Kidney (tissue), 14 donors: Measurements from ENCODE around the gene APOL4. TPM values are rescaled to one million over a fixed set of nuclear protein-coding genes. Genes with fewer than 3 reads are reported as not detected.

Experiments
- DNase-seq, 5 donors: peaks; one replicate each; pipeline ENCODE4 v3.0.0-alpha.2; 2013 to 2020
- FAIRE-seq: peaks from 2 replicates; lab custom pipeline; 2012; peaks lifted over from hg19 to GRCh38; lab: Jason Lieb, UNC
- H3K27ac ChIP-seq, 2 donors: one replicate each; pipeline ENCODE4 v1.7.0; 2013; ENCODE audit warnings: low read depth in 2 of 2, low read length in 2 of 2, inconsistent platforms in 1 of 2
- H3K27me3 ChIP-seq: one replicate; pipeline ENCODE4 v1.7.1; 2013; ENCODE audit warnings: low read length, inconsistent platforms; ENCODE audit not compliant: control insufficient read depth, insufficient read depth
- H3K36me3 ChIP-seq, 3 donors: one replicate each; pipeline versions ENCODE4 v1.7.0 to v1.7.1; 2013; ENCODE audit warnings: low read length in 3 of 3, control low read depth in 1 of 3, inconsistent platforms in 1 of 3; ENCODE audit not compliant: insufficient read depth in 3 of 3, control insufficient read depth in 2 of 3
- H3K4me1 ChIP-seq, 3 donors: one replicate each; pipeline versions ENCODE4 v1.7.0 to v1.7.1; 2013; ENCODE audit warnings: low read length in 3 of 3, inconsistent platforms in 1 of 3, low read depth in 1 of 3; ENCODE audit not compliant: control insufficient read depth in 2 of 3, insufficient read depth in 2 of 3
- H3K4me3 ChIP-seq, 3 donors: one replicate each; pipeline versions ENCODE4 v1.7.0 to v1.8.1; 2013; ENCODE audit warnings: low read length in 3 of 3, control low read depth in 1 of 3, inconsistent platforms in 1 of 3
- H3K9ac ChIP-seq, 3 donors: one replicate each; pipeline versions ENCODE4 v1.7.0 to v1.7.1; 2013; ENCODE audit warnings: low read length in 3 of 3, control low read depth in 1 of 3, inconsistent platforms in 1 of 3
- H3K9me3 ChIP-seq, 3 donors: one replicate each; pipeline versions ENCODE4 v1.7.0 to v1.7.1; 2013; ENCODE audit warnings: low read length in 3 of 3, control low read depth in 1 of 3, inconsistent platforms in 1 of 3; ENCODE audit not compliant: control insufficient read depth in 2 of 3, insufficient read depth in 1 of 3
- intact Hi-C: fragments of 100-400 bp; cut with DNase I; formaldehyde crosslinking; loops from one replicate; pipeline ENCODE4 v1.11.1; 2022
- polyA plus RNA-seq: library from polyadenylated mRNA; stranded (reverse); fragments of 350-450 nt; fragmentation: Illumina TruSeq; extraction: RNeasy Lipid Tissue Mini Kit (QIAGEN cat#74804); gene quantifications from one replicate; pipeline ENCODE4 v1.2.3, GENCODE V29; 2014; ENCODE audit warnings: low read depth, low replicate concordance; ENCODE audit not compliant: insufficient read depth
- total RNA-seq: library from RNA; stranded (reverse); fragmentation: NEBNext Ultra II Directional; extraction: Animal tissue kit (Norgen Biotek cat#: 25700); gene quantifications from one replicate; pipeline ENCODE4 v1.2.1, GENCODE V29; 2021
- TF ChIP-seq, protein P1 (sequence below): IDR thresholded peaks from 3 replicates; pipeline ENCODE4 v1.5.1; 2012; ENCODE audit warnings: mild to moderate bottlenecking, moderate library complexity, borderline replicate concordance; ENCODE audit not compliant: insufficient read depth; ENCODE audit errors: extremely low read depth
- donor health status: control.
- donor health status: control.
- donor health status: control.
- donor health status: control.
- donor health status: control.
- donor health status: DM: yes; HTN: yes; CAD: no.
- donor health status: Normal renal cell carcinoma (clear cell type).

The APOL4 gene
- total and polyA plus RNA-seq, 2 donors from 2014 or later, result 6.1 to 8.7 TPM

DNA sequence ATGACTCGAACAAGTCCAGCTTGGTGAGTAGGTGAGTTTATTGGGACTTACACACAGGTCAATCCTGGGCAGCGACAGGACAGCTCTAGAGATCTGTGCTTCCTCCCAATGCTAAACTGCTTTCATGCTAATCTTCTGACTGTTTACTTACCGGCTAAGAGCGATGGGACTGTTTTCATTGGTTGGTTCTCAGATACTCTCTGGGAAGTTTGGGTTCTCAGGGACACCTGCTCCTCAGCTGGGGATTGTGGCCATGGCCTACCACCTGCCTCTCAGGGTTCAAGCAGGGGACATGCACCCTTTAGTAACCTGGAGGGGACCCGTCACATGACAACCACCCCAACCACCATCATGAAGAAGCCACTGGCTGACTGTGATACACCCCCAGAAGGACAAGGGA is 24.6 kb upstream of the APOL4 start:
- no peak overlapping the region for H3K9ac ChIP-seq
- DNase-seq (peak in 1 of 5 donors; percentile 15), FAIRE-seq (no peak)
- no peaks in the 10 kb centered on the region for H3K4me1 ChIP-seq
- H3K36me3 ChIP-seq, result peaks cover 2 to 18% (median 3%) of the 10 kb centered on the region in 3 donors
- intact Hi-C loops, result no loop called here
- no peaks in the 10 kb centered on the region for H3K9me3 ChIP-seq
- H3K4me3 ChIP-seq, result no peak overlapping the region
- H3K27me3 ChIP-seq, result no peaks in the 10 kb centered on the region
- no peak overlapping the region for H3K27ac ChIP-seq
- TF ChIP-seq, protein P1, sequence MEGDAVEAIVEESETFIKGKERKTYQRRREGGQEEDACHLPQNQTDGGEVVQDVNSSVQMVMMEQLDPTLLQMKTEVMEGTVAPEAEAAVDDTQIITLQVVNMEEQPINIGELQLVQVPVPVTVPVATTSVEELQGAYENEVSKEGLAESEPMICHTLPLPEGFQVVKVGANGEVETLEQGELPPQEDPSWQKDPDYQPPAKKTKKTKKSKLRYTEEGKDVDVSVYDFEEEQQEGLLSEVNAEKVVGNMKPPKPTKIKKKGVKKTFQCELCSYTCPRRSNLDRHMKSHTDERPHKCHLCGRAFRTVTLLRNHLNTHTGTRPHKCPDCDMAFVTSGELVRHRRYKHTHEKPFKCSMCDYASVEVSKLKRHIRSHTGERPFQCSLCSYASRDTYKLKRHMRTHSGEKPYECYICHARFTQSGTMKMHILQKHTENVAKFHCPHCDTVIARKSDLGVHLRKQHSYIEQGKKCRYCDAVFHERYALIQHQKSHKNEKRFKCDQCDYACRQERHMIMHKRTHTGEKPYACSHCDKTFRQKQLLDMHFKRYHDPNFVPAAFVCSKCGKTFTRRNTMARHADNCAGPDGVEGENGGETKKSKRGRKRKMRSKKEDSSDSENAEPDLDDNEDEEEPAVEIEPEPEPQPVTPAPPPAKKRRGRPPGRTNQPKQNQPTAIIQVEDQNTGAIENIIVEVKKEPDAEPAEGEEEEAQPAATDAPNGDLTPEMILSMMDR, result no peak

DNA sequence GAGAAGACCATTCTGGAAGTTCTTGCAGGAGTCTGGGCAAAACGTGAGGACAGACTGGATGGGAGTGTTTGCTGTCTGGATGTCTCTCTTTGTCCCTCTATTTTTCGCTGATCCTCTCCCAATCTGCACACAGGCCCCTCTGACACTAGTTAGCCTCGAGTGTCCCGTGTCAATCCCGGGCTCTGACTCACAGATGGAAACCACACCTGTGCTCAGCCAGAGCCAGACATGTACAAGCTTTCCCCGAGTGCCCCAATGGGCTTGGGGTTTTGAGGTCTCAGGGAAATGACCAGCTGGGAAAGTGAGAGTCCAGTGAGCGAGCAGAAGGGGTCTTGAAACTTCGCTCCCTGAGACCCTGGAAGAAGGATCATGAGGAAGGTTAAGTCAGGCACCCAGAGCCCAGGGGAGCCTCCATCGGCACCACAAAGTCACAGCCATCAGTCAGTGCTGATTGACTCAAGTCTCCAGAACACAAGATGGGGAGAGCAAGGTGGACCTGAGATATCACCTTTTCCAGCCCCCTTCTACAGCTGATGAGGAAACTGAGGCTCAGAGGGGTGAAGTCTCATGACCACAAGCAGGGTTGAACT is 23.8 kb upstream of the APOL4 start:
- intact Hi-C loops, result no loop called here
- no peaks in the 10 kb centered on the region for H3K27me3 ChIP-seq
- peak in 1 of 5 donors; percentile 19 for DNase-seq
- H3K4me1 ChIP-seq, result peaks cover 0 to 2% (median 0%) of the 10 kb centered on the region in 3 donors
- no peak overlapping the region for H3K27ac ChIP-seq
- H3K36me3 ChIP-seq, result peaks cover under 1 to 15% (median 3%) of the 10 kb centered on the region in 3 donors
- H3K9me3 ChIP-seq, result no peaks in the 10 kb centered on the region
- TF ChIP-seq, protein P1, result no peak
- no peak overlapping the region for H3K4me3 ChIP-seq
- H3K9ac ChIP-seq, result no peak overlapping the region
- no peak for FAIRE-seq

DNA sequence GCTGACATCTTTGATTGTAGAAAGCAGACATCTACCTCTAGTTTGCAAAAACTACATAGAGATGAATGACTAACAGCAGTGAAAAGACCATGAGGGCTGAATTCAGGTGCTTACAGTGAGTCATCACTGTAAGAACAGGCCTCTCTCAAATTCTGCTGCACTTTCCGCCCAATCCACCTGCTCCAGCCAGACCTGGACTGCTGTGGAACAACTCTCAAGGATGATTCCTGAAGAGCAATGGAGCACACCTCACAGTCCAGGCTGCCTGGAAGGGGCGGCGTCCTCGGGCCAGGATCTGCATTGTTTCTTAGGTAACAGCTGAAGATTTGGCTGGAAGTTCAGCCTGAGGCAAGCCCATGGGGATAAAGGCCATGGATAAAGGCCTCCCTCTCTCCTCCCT is 22.6 kb upstream of the APOL4 start:
- FAIRE-seq (no peak), DNase-seq (peak in 1 of 5 donors; percentile 18)
- Histone ChIP-seq H3K27ac (no peak overlapping the region), H3K9me3 (no peaks in the 10 kb centered on the region), H3K4me1 (peaks cover 0 to 3% (median 0%) of the 10 kb centered on the region in 3 donors), H3K36me3 (peaks cover 0 to 12% (median 0%) of the 10 kb centered on the region in 3 donors), H3K4me3 (no peak overlapping the region), H3K27me3 (no peaks in the 10 kb centered on the region), H3K9ac (no peak overlapping the region)
- intact Hi-C loops, result no loop called here
- TF ChIP-seq, protein P1, result no peak
